GM19468 (cell line): Measurements from ENCODE around the gene NTN1.
"Not testable (repeated sequence)": the region's sequence is repeated elsewhere in the genome, so short reads cannot be mapped to it uniquely, and the experiment has no call there.

Experiments
- ATAC-seq: cut with Tn5 transposase; IDR thresholded peaks from one replicate; pipeline ENCODE4 v1.9.1; 2021; ENCODE audit warnings: mild to moderate bottlenecking, moderate library complexity, moderate number of reproducible peaks; ENCODE audit not compliant: unreplicated experiment; ENCODE audit errors: extremely low read depth

Gene NTN1

GRCh38 chr17:9144502-9145249 is 123.4 kb downstream of the NTN1 start:
- ATAC-seq: no peak

- ATAC-seq: no peak
These were observed 124.8 kb downstream of the NTN1 start for GRCh38 chr17:9146064-9146463.

- ATAC-seq: no peak
These were observed 127.7 kb downstream of the NTN1 start for GRCh38 chr17:9148905-9149525.

GRCh38 chr17:9150446-9151090 is 129.3 kb downstream of the NTN1 start:
- ATAC-seq: no peak

- no peak for ATAC-seq
These were observed 129.8 kb downstream of the NTN1 start for GRCh38 chr17:9151091-9151490.

- ATAC-seq: not testable (repeated sequence)
These were observed 130.4 kb downstream of the NTN1 start for GRCh38 chr17:9151740-9152139.

GRCh38 chr17:9158544-9159452 is 137.5 kb downstream of the NTN1 start:
- ATAC-seq: no peak

GRCh38 chr17:9162275-9162985 is 141.1 kb downstream of the NTN1 start:
- ATAC-seq: no peak

- ATAC-seq: no peak
These were observed 145.5 kb downstream of the NTN1 start for GRCh38 chr17:9166788-9167187.

GRCh38 chr17:9167379-9167778 is 146.1 kb downstream of the NTN1 start:
- ATAC-seq: no peak

GRCh38 chr17:9169116-9169515 is 147.8 kb downstream of the NTN1 start:
- no peak for ATAC-seq

GRCh38 chr17:9170336-9170735 is 149.0 kb downstream of the NTN1 start:
- ATAC-seq: no peak

GRCh38 chr17:9170853-9171252 is 149.5 kb downstream of the NTN1 start:
- no peak for ATAC-seq

GRCh38 chr17:9173386-9173983 is 152.2 kb downstream of the NTN1 start:
- ATAC-seq: no peak

- no peak for ATAC-seq
These were observed 153.0 kb downstream of the NTN1 start for GRCh38 chr17:9174312-9174711.

GRCh38 chr17:9174779-9175574 is 153.7 kb downstream of the NTN1 start:
- ATAC-seq: no peak

GRCh38 chr17:9175700-9176467 is 154.6 kb downstream of the NTN1 start:
- no peak for ATAC-seq

- ATAC-seq: no peak
These were observed 155.9 kb downstream of the NTN1 start for GRCh38 chr17:9177212-9177611.
